GM12875 (cell line): ENCODE data around the gene RTF2.
A peak's percentile ranks its signal among the peaks of the same experiment; 100 is the strongest.

Source experiments
- H3K4me3 ChIP-seq: one replicate; pipeline ENCODE4 v1.5.1; 2011; ENCODE audit warnings: low read depth, low read length, control low read depth
- CTCF ChIP-seq: IDR thresholded peaks from 2 replicates; pipeline ENCODE4 v1.5.1; 2011; ENCODE audit warnings: low read depth, mild to moderate bottlenecking, control low read depth, inconsistent platforms, low read length, moderate library complexity, borderline replicate concordance; ENCODE audit not compliant: insufficient read depth

RTF2 gene

DNA sequence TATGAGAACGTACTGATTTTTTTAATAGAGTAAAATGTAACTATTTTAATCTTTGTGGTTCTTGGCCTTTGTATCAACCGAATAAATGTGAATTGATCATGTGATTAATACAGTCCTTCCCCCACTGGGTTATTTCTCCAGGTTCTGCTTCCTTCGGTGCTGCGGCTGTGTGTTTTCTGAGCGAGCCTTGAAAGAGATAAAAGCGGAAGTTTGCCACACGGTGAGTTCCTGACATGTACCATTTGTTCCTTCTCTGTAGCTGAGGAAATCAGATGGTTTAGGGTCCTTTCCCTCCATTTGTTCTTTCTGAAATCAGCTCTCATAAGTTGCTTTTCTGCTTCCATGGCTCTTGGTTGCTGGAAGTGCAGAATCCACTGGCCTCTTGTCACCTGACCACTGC, 15.5 kb downstream of the RTF2 start:
- TF ChIP-seq CTCF, result no peak
- H3K4me3 ChIP-seq, result no peak overlapping the region

GRCh38 chr20:56487216-56487615, 18.8 kb downstream of the RTF2 start:
- no peak for TF ChIP-seq CTCF

DNA sequence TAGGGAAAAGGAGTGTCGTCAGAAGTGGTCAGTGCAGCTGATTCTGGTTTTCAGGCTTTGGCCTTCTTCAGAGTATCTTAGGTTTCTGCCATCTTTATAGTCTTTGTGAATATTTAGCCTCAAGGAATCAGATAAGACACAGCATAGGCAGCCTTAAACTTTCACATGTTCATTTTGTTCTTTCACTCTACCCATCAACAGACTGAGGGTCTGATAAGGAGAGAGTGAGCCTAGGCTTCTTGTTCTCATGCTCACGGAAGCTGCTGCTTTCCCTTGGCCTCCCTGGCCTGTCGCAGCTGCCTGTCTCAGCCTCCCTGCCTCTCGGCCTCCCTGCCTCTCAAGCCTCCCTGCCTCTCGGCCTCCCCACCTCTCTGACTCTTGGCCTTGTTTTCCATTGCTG, 20.1 kb downstream of the RTF2 start:
- no peak overlapping the region for H3K4me3 ChIP-seq
- no peak for TF ChIP-seq CTCF

More at GRCh38 chr20:56487216-56487615, 18.8 kb downstream of the RTF2 start:
- no peak overlapping the region for H3K4me3 ChIP-seq

- no peak overlapping the region for H3K4me3 ChIP-seq
- no peak for TF ChIP-seq CTCF
Measured at GRCh38 chr20:56501116-56501515, 32.7 kb downstream of the RTF2 start.

GRCh38 chr20:56503916-56504315, 35.5 kb downstream of the RTF2 start:
- TF ChIP-seq CTCF, result no peak
- no peak overlapping the region for H3K4me3 ChIP-seq

GRCh38 chr20:56504373-56505005, 36.1 kb downstream of the RTF2 start:
- H3K4me3 ChIP-seq, result no peak overlapping the region
- peak; percentile 57 for TF ChIP-seq CTCF

DNA sequence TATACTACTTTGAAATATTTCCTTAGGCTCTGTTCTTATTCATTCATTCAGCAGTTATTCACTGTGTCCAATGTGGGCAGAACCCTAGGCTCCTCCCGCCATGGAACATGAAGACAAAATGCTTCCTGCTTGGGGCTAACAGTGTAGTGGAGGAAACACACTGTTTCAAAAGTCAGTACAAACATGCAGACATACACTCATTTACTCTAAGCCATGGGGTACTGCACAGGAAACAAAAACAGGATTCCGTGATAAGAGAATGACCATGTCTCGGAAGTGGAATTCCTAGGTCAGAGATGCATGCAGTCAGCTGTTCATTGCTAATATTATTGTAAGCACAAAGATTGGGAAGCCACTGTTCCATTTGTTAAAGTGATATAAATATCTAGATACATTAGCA, 37.7 kb downstream of the RTF2 start:
- TF ChIP-seq CTCF, result no peak
- no peak overlapping the region for H3K4me3 ChIP-seq
